GM21381 (cell line): ENCODE data around the gene RSAD2.

Experiments used
- ATAC-seq: cut with Tn5 transposase; IDR thresholded peaks from one replicate; pipeline ENCODE4 v1.9.1; 2021; ENCODE audit warnings: mild to moderate bottlenecking, moderate library complexity; ENCODE audit not compliant: unreplicated experiment

RSAD2 gene

GRCh38 chr2:6863792-6864191, 13.8 kb upstream of the RSAD2 start:
- ATAC-seq, result no peak

- no peak for ATAC-seq
Measured at GRCh38 chr2:6864231-6864754, 13.3 kb upstream of the RSAD2 start.

GRCh38 chr2:6864923-6865345, 12.6 kb upstream of the RSAD2 start:
- peak; percentile 25 for ATAC-seq

GRCh38 chr2:6865346-6866274, 12.0 kb upstream of the RSAD2 start, which contains the start of gene CMPK2:
Gene CMPK2, minus strand, starts transcription at chr2:6865907. Its CDS starts 211 bp downstream, at chr2:6865696.
- ATAC-seq, result peak; percentile 77

- peak; percentile 30 for ATAC-seq
Measured at GRCh38 chr2:6866275-6866671, 11.3 kb upstream of the RSAD2 start.

GRCh38 chr2:6866982-6867381, 10.6 kb upstream of the RSAD2 start:
- ATAC-seq, result no peak

GRCh38 chr2:6872394-6872793, 5.2 kb upstream of the RSAD2 start:
- no peak for ATAC-seq

GRCh38 chr2:6874032-6874431, 3.5 kb upstream of the RSAD2 start:
- no peak for ATAC-seq

- no peak for ATAC-seq
Measured at GRCh38 chr2:6876309-6876708, 1.3 kb upstream of the RSAD2 start.

- no peak for ATAC-seq
Measured at GRCh38 chr2:6878549-6878948, 972 bp downstream of the RSAD2 start.

- ATAC-seq, result no peak
Measured at GRCh38 chr2:6879011-6879410, 1.4 kb downstream of the RSAD2 start.

- ATAC-seq, result no peak
Measured at GRCh38 chr2:6880200-6880733, 2.7 kb downstream of the RSAD2 start.

- no peak for ATAC-seq
Measured at GRCh38 chr2:6881046-6881445, 3.5 kb downstream of the RSAD2 start.

- ATAC-seq, result no peak
Measured at GRCh38 chr2:6881516-6881915, 3.9 kb downstream of the RSAD2 start.

GRCh38 chr2:6883448-6884122, 6.0 kb downstream of the RSAD2 start:
- no peak for ATAC-seq

GRCh38 chr2:6885551-6885950, 8.0 kb downstream of the RSAD2 start:
- no peak for ATAC-seq

GRCh38 chr2:6885968-6886367, 8.4 kb downstream of the RSAD2 start:
- ATAC-seq, result no peak

GRCh38 chr2:6887751-6888192, 10.2 kb downstream of the RSAD2 start:
- no peak for ATAC-seq

GRCh38 chr2:6888724-6889123, 11.1 kb downstream of the RSAD2 start:
- ATAC-seq, result no peak

- ATAC-seq, result no peak
Measured at GRCh38 chr2:6893876-6894482, 16.4 kb downstream of the RSAD2 start.
